Neural cell (in vitro differentiated cells): Measurements from ENCODE around the gene PRIMA1. TPM values are rescaled to one million over a fixed set of nuclear protein-coding genes. Genes with fewer than 3 reads are reported as not detected.

Experiments used
- H2AFZ ChIP-seq: fragments of 200-600, 300-800 bp; sonication (generic), shearing (Covaris generic); 2 replicates; pipeline ENCODE4 v1.6.0; 2014; ENCODE audit warnings: low read depth, mild to moderate bottlenecking, antibody characterized with exemption, low read length, moderate library complexity
- H3F3A ChIP-seq: fragments of 200-600 bp; shearing (Covaris generic); 2 replicates; pipeline ENCODE4 v1.6.1; 2016; ENCODE audit warnings: mild to moderate bottlenecking, moderate library complexity, mixed read lengths, antibody characterized with exemption, low read length; ENCODE audit not compliant: insufficient read depth, poor library complexity, severe bottlenecking
- H3K27ac ChIP-seq: fragments of 200-600, 300-800 bp; sonication (generic), shearing (Covaris generic); 2 replicates; pipeline ENCODE4 v1.5.1; 2014; ENCODE audit warnings: mild to moderate bottlenecking, low read length, moderate library complexity
- H3K27me3 ChIP-seq: fragments of 300-800, 200-600 bp; sonication (generic), shearing (Covaris generic); 2 replicates; pipeline ENCODE4 v1.6.0; 2014; ENCODE audit warnings: mild to moderate bottlenecking, low read depth, low read length, moderate library complexity; ENCODE audit not compliant: insufficient read depth
- H3K36me3 ChIP-seq: fragments of 300-800, 200-600 bp; sonication (generic), shearing (Covaris generic); 2 replicates; pipeline ENCODE4 v1.5.1; 2014; ENCODE audit warnings: mild to moderate bottlenecking, antibody characterized with exemption, low read length, moderate library complexity; ENCODE audit not compliant: insufficient read depth
- H3K4me2 ChIP-seq: fragments of 300-800, 200-600 bp; sonication (generic), shearing (Covaris generic); 2 replicates; pipeline ENCODE4 v1.6.0; 2014; ENCODE audit warnings: mild to moderate bottlenecking, low read length
- H3K4me3 ChIP-seq: fragments of 300-800, 200-600 bp; sonication (generic), shearing (Covaris generic); 2 replicates; pipeline ENCODE4 v1.5.1; 2014; ENCODE audit warnings: mild to moderate bottlenecking, low read length, moderate library complexity
- H3K79me2 ChIP-seq: fragments of 200-600 bp; shearing (Covaris generic); replicated peaks from 2 replicates; pipeline ENCODE4 v1.6.0; 2014; ENCODE audit warnings: mild to moderate bottlenecking, low read length, moderate library complexity; ENCODE audit not compliant: insufficient read depth
- H3K9ac ChIP-seq: fragments of 300-800, 200-600 bp; sonication (generic), shearing (Covaris generic); 2 replicates; pipeline ENCODE4 v1.6.1; 2016; ENCODE audit warnings: mild to moderate bottlenecking, low read length, mixed read lengths
- H3K9me2 ChIP-seq: fragments of 200-600 bp; shearing (Covaris generic); 2 replicates; pipeline ENCODE4 v1.6.1; 2016; ENCODE audit warnings: mild to moderate bottlenecking, low read length, mixed read lengths; ENCODE audit not compliant: insufficient read depth
- H3K9me3 ChIP-seq: fragments of 200-600, 300-800 bp; sonication (generic), shearing (Covaris generic); 2 replicates; pipeline ENCODE4 v1.6.1; 2016; ENCODE audit warnings: mild to moderate bottlenecking, mixed run types, low read length, moderate library complexity, mixed read lengths
- H4K20me1 ChIP-seq: fragments of 200-600 bp; shearing (Covaris generic); 2 replicates; pipeline ENCODE4 v1.6.1; 2016; ENCODE audit warnings: mild to moderate bottlenecking, mixed run types; ENCODE audit not compliant: insufficient read depth
- EP300 ChIP-seq: fragments of 450-650 bp; conservative IDR thresholded peaks from 2 replicates; pipeline ENCODE4 v1.6.1; 2014; ENCODE audit warnings: antibody characterized with exemption, mild to moderate bottlenecking, moderate library complexity; ENCODE audit not compliant: poor library complexity, severe bottlenecking
- EZH2 ChIP-seq: fragments of 200-600, 300-800 bp; shearing (Covaris generic), sonication (generic); IDR thresholded peaks from 2 replicates; pipeline ENCODE4 v1.6.1; 2014; ENCODE audit warnings: antibody characterized with exemption, low read length, borderline replicate concordance, mild to moderate bottlenecking; ENCODE audit not compliant: insufficient read depth, poor library complexity, severe bottlenecking
- MXI1 ChIP-seq: fragments of 450-650 bp; conservative IDR thresholded peaks from 2 replicates; pipeline ENCODE4 v1.6.1; 2014; ENCODE audit warnings: antibody characterized with exemption, mild to moderate bottlenecking; ENCODE audit not compliant: poor library complexity, severe bottlenecking
- POLR2AphosphoS5 ChIP-seq: IDR thresholded peaks from 2 replicates; pipeline ENCODE4 v1.6.1; 2012
- RAD21 ChIP-seq: fragments of 450-650 bp; conservative IDR thresholded peaks from 2 replicates; pipeline ENCODE4 v1.6.1; 2014; ENCODE audit warnings: antibody characterized with exemption, mild to moderate bottlenecking, moderate library complexity
- SMC3 ChIP-seq: fragments of 450-650 bp; conservative IDR thresholded peaks from 2 replicates; pipeline ENCODE4 v1.6.1; 2014; ENCODE audit warnings: antibody characterized with exemption, mild to moderate bottlenecking, moderate library complexity; ENCODE audit not compliant: poor library complexity
- TAF1 ChIP-seq: IDR thresholded peaks from 2 replicates; pipeline ENCODE4 v1.6.1; 2012; ENCODE audit warnings: low read depth
- polyA plus RNA-seq: library from polyadenylated mRNA; depleted of rRNA; stranded (reverse); fragments of >200 nt; gene quantifications from 2 replicates; pipeline ENCODE4 v1.2.3, GENCODE V29; 2014
- TF ChIP-seq, protein P1 (sequence below): fragments of 450-650 bp; IDR thresholded peaks from 2 replicates; pipeline ENCODE4 v1.5.1; 2014; ENCODE audit warnings: antibody characterized with exemption, mild to moderate bottlenecking, moderate library complexity; ENCODE audit not compliant: poor library complexity, severe bottlenecking
- TF ChIP-seq, protein P2 (sequence below): IDR thresholded peaks from 2 replicates; pipeline ENCODE4 v1.6.1; 2012; ENCODE audit warnings: borderline replicate concordance

PRIMA1 gene
- polyA plus RNA-seq, 1 donor from 2014 or later = not detected

DNA sequence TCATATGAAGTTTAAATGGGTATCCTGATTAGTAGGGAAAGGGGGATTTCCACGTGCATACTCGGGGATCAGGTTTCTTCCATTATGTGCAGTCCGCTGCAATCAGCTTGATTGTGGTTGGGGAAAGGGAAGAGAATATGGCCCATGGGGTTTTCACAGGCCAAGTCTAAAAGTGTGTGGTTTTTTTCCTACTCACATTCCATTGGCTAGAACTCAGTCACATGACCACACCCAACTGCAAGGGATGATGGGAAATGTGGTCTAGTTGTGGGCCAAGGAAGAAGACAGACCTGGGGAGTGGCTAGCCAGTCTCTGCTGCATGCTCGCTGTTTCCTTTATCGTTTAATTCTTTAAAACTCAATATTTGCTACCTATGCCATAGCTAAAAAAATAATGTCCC lies 105.1 kb downstream of the PRIMA1 start:
- no peak for TF ChIP-seq TAF1
- TF ChIP-seq, protein P1, sequence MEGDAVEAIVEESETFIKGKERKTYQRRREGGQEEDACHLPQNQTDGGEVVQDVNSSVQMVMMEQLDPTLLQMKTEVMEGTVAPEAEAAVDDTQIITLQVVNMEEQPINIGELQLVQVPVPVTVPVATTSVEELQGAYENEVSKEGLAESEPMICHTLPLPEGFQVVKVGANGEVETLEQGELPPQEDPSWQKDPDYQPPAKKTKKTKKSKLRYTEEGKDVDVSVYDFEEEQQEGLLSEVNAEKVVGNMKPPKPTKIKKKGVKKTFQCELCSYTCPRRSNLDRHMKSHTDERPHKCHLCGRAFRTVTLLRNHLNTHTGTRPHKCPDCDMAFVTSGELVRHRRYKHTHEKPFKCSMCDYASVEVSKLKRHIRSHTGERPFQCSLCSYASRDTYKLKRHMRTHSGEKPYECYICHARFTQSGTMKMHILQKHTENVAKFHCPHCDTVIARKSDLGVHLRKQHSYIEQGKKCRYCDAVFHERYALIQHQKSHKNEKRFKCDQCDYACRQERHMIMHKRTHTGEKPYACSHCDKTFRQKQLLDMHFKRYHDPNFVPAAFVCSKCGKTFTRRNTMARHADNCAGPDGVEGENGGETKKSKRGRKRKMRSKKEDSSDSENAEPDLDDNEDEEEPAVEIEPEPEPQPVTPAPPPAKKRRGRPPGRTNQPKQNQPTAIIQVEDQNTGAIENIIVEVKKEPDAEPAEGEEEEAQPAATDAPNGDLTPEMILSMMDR = no peak
- no peak for TF ChIP-seq EP300
- TF ChIP-seq EZH2 = no peak
- no peak for TF ChIP-seq MXI1
- no peak for TF ChIP-seq POLR2AphosphoS5
- TF ChIP-seq, protein P2, sequence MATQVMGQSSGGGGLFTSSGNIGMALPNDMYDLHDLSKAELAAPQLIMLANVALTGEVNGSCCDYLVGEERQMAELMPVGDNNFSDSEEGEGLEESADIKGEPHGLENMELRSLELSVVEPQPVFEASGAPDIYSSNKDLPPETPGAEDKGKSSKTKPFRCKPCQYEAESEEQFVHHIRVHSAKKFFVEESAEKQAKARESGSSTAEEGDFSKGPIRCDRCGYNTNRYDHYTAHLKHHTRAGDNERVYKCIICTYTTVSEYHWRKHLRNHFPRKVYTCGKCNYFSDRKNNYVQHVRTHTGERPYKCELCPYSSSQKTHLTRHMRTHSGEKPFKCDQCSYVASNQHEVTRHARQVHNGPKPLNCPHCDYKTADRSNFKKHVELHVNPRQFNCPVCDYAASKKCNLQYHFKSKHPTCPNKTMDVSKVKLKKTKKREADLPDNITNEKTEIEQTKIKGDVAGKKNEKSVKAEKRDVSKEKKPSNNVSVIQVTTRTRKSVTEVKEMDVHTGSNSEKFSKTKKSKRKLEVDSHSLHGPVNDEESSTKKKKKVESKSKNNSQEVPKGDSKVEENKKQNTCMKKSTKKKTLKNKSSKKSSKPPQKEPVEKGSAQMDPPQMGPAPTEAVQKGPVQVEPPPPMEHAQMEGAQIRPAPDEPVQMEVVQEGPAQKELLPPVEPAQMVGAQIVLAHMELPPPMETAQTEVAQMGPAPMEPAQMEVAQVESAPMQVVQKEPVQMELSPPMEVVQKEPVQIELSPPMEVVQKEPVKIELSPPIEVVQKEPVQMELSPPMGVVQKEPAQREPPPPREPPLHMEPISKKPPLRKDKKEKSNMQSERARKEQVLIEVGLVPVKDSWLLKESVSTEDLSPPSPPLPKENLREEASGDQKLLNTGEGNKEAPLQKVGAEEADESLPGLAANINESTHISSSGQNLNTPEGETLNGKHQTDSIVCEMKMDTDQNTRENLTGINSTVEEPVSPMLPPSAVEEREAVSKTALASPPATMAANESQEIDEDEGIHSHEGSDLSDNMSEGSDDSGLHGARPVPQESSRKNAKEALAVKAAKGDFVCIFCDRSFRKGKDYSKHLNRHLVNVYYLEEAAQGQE = no peak
- TF ChIP-seq RAD21 = no peak
- no peak for TF ChIP-seq SMC3
- no peak overlapping the region for H3K4me3 ChIP-seq
- no peak overlapping the region for H2AFZ ChIP-seq
- H3K27me3 ChIP-seq = no peaks in the 10 kb centered on the region
- no peak overlapping the region for H3K9ac ChIP-seq
- no peaks in the 10 kb centered on the region for H3K9me2 ChIP-seq
- no peaks in the 10 kb centered on the region for H3K9me3 ChIP-seq
- H3F3A ChIP-seq = no peaks in the 10 kb centered on the region
- no peaks in the 10 kb centered on the region for H3K79me2 ChIP-seq
- H3K27ac ChIP-seq = no peak overlapping the region
- H4K20me1 ChIP-seq = no peaks in the 10 kb centered on the region
- H3K36me3 ChIP-seq = peaks cover 16% of the 10 kb centered on the region
- H3K4me2 ChIP-seq = no peak overlapping the region

DNA sequence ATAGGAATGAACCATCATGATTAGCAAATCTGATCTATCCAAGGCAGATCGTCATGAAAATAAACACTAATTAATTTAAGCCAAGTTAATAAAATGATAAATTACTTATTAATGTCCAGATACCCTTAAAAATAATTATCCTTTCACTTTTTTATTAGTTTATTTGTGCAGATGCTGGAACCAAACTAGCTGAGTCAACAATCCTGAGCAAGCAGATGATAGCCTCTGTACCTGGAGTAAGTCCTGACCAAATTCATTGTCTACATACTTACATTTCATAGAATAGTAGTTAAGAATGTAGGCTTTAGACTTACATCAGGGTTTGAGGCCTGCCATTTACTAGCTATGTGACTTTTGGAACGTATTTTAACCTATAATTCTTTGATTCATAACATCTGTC lies 105.8 kb downstream of the PRIMA1 start:
- H3K27ac ChIP-seq = no peak overlapping the region
- no peaks in the 10 kb centered on the region for H4K20me1 ChIP-seq
- H3K9me3 ChIP-seq = no peaks in the 10 kb centered on the region
- no peak overlapping the region for H3K9ac ChIP-seq
- H3K4me3 ChIP-seq = no peak overlapping the region
- TF ChIP-seq EP300 (no peak), SMC3 (no peak), RAD21 (no peak), EZH2 (no peak), MXI1 (no peak), POLR2AphosphoS5 (no peak), TAF1 (no peak)
- TF ChIP-seq, protein P2 = no peak
- TF ChIP-seq, protein P1 = no peak
- no peak overlapping the region for H2AFZ ChIP-seq
- H3F3A ChIP-seq = no peaks in the 10 kb centered on the region
- no peaks in the 10 kb centered on the region for H3K9me2 ChIP-seq
- no peaks in the 10 kb centered on the region for H3K79me2 ChIP-seq
- H3K4me2 ChIP-seq = no peak overlapping the region
- H3K27me3 ChIP-seq = no peaks in the 10 kb centered on the region
- peaks cover 18% of the 10 kb centered on the region for H3K36me3 ChIP-seq
